ENCODE data around the gene RSU1.

The RSU1 gene

GRCh38 chr10:16599662-16600061 lies 217.6 kb downstream of the RSU1 start:
- no peak for DNase-seq
- no peak overlapping the region for H3K27ac ChIP-seq
- no peak for TF ChIP-seq CTCF (IDR thresholded peaks at IDR 0.05)

GRCh38 chr10:16597656-16598055 lies 219.6 kb downstream of the RSU1 start:
- Histone ChIP-seq H3K4me1 (peaks cover 0 to 17% (median 3%) of the 10 kb centered on the region in 4 donors), H3K9me3 (no peaks in the 10 kb centered on the region), H3K27me3 (no peaks in the 10 kb centered on the region), H3K4me3 (no peak overlapping the region), H3K27ac (no peak overlapping the region), H3K36me3 (no peaks in the 10 kb centered on the region)
- no peak for DNase-seq
- intact Hi-C loops (cut with DNase I; ENCODE audit: low total_unique reads), result no loop called here
- TF ChIP-seq CTCF (IDR thresholded peaks at IDR 0.05), result no peak

More at GRCh38 chr10:16599662-16600061, 217.6 kb downstream of the RSU1 start:
- Histone ChIP-seq H3K27me3 (no peaks in the 10 kb centered on the region), H3K9me3 (no peaks in the 10 kb centered on the region), H3K4me1 (no peaks in the 10 kb centered on the region), H3K36me3 (no peaks in the 10 kb centered on the region), H3K4me3 (no peak overlapping the region)
- intact Hi-C loops (cut with DNase I; ENCODE audit: low total_unique reads), result no loop called here

GRCh38 chr10:16592378-16592777 lies 224.8 kb downstream of the RSU1 start:
- TF ChIP-seq CTCF (IDR thresholded peaks at IDR 0.05), result no peak
- intact Hi-C loops (cut with DNase I; ENCODE audit: low total_unique reads), result no loop called here

GRCh38 chr10:16586358-16587138 lies 230.7 kb downstream of the RSU1 start:
- Histone ChIP-seq H3K4me1 (peaks cover 0 to 2% (median 0%) of the 10 kb centered on the region in 4 donors), H3K27me3 (no peaks in the 10 kb centered on the region), H3K27ac (no peak overlapping the region), H3K9me3 (no peaks in the 10 kb centered on the region), H3K4me3 (no peak overlapping the region), H3K36me3 (peaks cover 0 to 1% (median 0%) of the 10 kb centered on the region in 3 donors)
- no peak for TF ChIP-seq CTCF (IDR thresholded peaks at IDR 0.05)
- no peak for DNase-seq
- intact Hi-C loops (cut with DNase I; ENCODE audit: low total_unique reads), result no loop called here

More at GRCh38 chr10:16592378-16592777, 224.8 kb downstream of the RSU1 start:
- peak overlapping the region in 1 of 2 donors; percentile 43 for H3K27ac ChIP-seq
- H3K4me1 ChIP-seq, result peaks cover 0 to 28% (median 3%) of the 10 kb centered on the region in 4 donors
- H3K36me3 ChIP-seq, result peaks cover 0 to 10% (median 0%) of the 10 kb centered on the region in 3 donors
- no peak overlapping the region for H3K4me3 ChIP-seq
- peak in 1 of 2 donors; percentile 45 for DNase-seq
- H3K9me3 ChIP-seq, result no peaks in the 10 kb centered on the region
- no peaks in the 10 kb centered on the region for H3K27me3 ChIP-seq

GRCh38 chr10:16585103-16585502 lies 232.1 kb downstream of the RSU1 start:
- TF ChIP-seq CTCF (IDR thresholded peaks at IDR 0.05), result no peak
- Histone ChIP-seq H3K27ac (no peak overlapping the region), H3K36me3 (no peaks in the 10 kb centered on the region), H3K4me3 (no peak overlapping the region), H3K4me1 (peaks cover 0 to 2% (median 0%) of the 10 kb centered on the region in 4 donors), H3K9me3 (no peaks in the 10 kb centered on the region), H3K27me3 (no peaks in the 10 kb centered on the region)
- intact Hi-C loops (cut with DNase I; ENCODE audit: low total_unique reads), result no loop called here
- no peak for DNase-seq

All from tibial artery (tissue), 4 donors.